CD4-positive, alpha-beta T cell treated with Interleukin-6 for 4 hours (primary cell): ENCODE measurements around the gene KLHL3.

Experiments
- DNase-seq: peaks from one replicate; pipeline ENCODE4 v3.0.0-alpha.2; 2020; ENCODE audit warnings: mixed read lengths

KLHL3 gene

DNA sequence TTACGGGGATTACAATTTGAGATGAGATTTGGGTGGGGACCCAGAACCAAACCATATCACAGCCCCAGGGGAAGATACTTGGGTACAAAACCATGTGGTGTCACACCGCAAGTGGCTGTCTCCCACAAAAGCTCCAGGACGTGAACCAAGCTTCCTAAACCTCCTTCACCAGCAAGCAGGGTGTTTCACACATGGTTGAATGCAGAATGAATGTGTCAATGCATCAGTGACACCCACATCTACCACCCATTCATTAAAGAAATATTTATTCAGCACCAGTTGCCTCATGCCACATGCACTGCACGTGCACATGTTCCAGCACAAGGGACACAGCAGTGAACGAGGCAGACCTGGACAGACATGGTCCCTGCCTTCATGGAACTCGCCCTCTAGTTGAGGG is 165.8 kb downstream of the KLHL3 start:
- DNase-seq: no peak
